CD14-positive monocyte (primary cell): ENCODE data around the gene MED6. TPM values are rescaled to one million over a fixed set of nuclear protein-coding genes. Genes with fewer than 3 reads are reported as not detected.

Experiments
- DNase-seq, 3 donors: peaks; one replicate each; pipeline ENCODE4 v3.0.0-alpha.2; 2011 to 2022
- H2AFZ ChIP-seq: 2 replicates; pipeline ENCODE4 v1.6.0; 2012; ENCODE audit warnings: mild to moderate bottlenecking, low read depth, low read length, inconsistent platforms; ENCODE audit not compliant: insufficient read depth, poor library complexity, severe bottlenecking
- H3K27ac ChIP-seq, 2 donors: 1 replicate in 1 of 2; 2 replicates in 1 of 2; pipeline ENCODE4 v1.5.1; 2012 to 2013; ENCODE audit warnings: low read length in 2 of 2, control low read depth in 1 of 2, inconsistent platforms in 1 of 2, low read depth in 1 of 2, mild to moderate bottlenecking in 1 of 2
- H3K27me3 ChIP-seq, 2 donors: one replicate each; pipeline versions ENCODE4 v1.6.0 to v1.6.1; 2011 to 2013; ENCODE audit warnings: low read length in 2 of 2; ENCODE audit not compliant: control insufficient read depth in 2 of 2, insufficient read depth in 2 of 2
- H3K36me3 ChIP-seq, 2 donors: replicated peaks in 1 of 2; 1 replicate in 1 of 2; 2 replicates in 1 of 2; pipeline versions ENCODE4 v1.5.1 to v1.6.1; 2012 to 2013; ENCODE audit warnings: low read length in 2 of 2, control low read depth in 1 of 2, inconsistent platforms in 1 of 2, mild to moderate bottlenecking in 1 of 2; ENCODE audit not compliant: insufficient read depth in 2 of 2, control insufficient read depth in 1 of 2
- H3K4me1 ChIP-seq, 2 donors: 1 replicate in 1 of 2; 2 replicates in 1 of 2; pipeline versions ENCODE4 v1.5.1 to v1.6.1; 2012 to 2013; ENCODE audit warnings: low read length in 2 of 2, control low read depth in 1 of 2, inconsistent platforms in 1 of 2, mild to moderate bottlenecking in 1 of 2, moderate library complexity in 1 of 2; ENCODE audit not compliant: insufficient read depth in 2 of 2, control insufficient read depth in 1 of 2
- H3K4me2 ChIP-seq: replicated peaks from 2 replicates; pipeline ENCODE3; 2012; ENCODE audit warnings: low read length, moderate library complexity, mild to moderate bottlenecking; ENCODE audit not compliant: poor library complexity, severe bottlenecking; ENCODE audit errors: extremely low read depth
- H3K4me3 ChIP-seq, 3 experiments: fragments of 200-600 bp in 1 of 3; sonication (generic) in 1 of 3; replicated peaks in 1 of 3; 1 replicate in 2 of 3; 2 replicates in 1 of 3; pipeline ENCODE4 v1.5.1; 2011 to 2013; ENCODE audit warnings: low read length in 3 of 3, mild to moderate bottlenecking in 3 of 3, control low read depth in 2 of 3, low read depth in 2 of 3, inconsistent platforms in 1 of 3, moderate library complexity in 1 of 3
- H3K79me2 ChIP-seq: 2 replicates; pipeline ENCODE4 v1.6.0; 2012; ENCODE audit warnings: mild to moderate bottlenecking, control low read depth, inconsistent platforms, low read length, moderate library complexity; ENCODE audit not compliant: insufficient read depth
- H3K9ac ChIP-seq: 2 replicates; pipeline ENCODE4 v1.6.0; 2017; ENCODE audit warnings: low read length, mild to moderate bottlenecking; ENCODE audit not compliant: insufficient read depth, poor library complexity, severe bottlenecking
- H3K9me3 ChIP-seq, 2 donors: replicated peaks in 1 of 2; 1 replicate in 1 of 2; 2 replicates in 1 of 2; pipeline versions ENCODE4 v1.5.1 to v1.6.1; 2012 to 2013; ENCODE audit warnings: low read length in 2 of 2, control low read depth in 1 of 2; ENCODE audit not compliant: control insufficient read depth in 1 of 2, insufficient read depth in 1 of 2
- H4K20me1 ChIP-seq: 2 replicates; pipeline ENCODE4 v1.6.0; 2012; ENCODE audit warnings: mild to moderate bottlenecking, low read length, control low read depth, moderate library complexity; ENCODE audit not compliant: insufficient read depth
- H3K27ac Mint-ChIP-seq, 7 donors: one replicate each; pipeline ENCODE4 v1.8.0; 2020; ENCODE audit warnings: mild to moderate bottlenecking in 7 of 7, mixed read lengths in 7 of 7, moderate library complexity in 6 of 7, inconsistent platforms in 2 of 7
- H3K27me3 Mint-ChIP-seq, 3 donors: one replicate each; pipeline ENCODE4 v1.8.0; 2021 to 2022; ENCODE audit warnings: low read depth in 3 of 3, mild to moderate bottlenecking in 3 of 3, mixed read lengths in 3 of 3, moderate library complexity in 3 of 3, inconsistent platforms in 1 of 3
- H3K36me3 Mint-ChIP-seq, 2 donors: one replicate each; pipeline ENCODE4 v1.8.0; 2020; ENCODE audit warnings: mixed read lengths in 2 of 2, inconsistent platforms in 1 of 2, mild to moderate bottlenecking in 1 of 2
- H3K4me1 Mint-ChIP-seq: one replicate; pipeline ENCODE4 v1.8.0; 2020; ENCODE audit warnings: mild to moderate bottlenecking, mixed read lengths
- H3K4me3 Mint-ChIP-seq, 2 donors: one replicate each; pipeline ENCODE4 v1.8.0; 2020; ENCODE audit warnings: mild to moderate bottlenecking in 2 of 2, mixed read lengths in 2 of 2, moderate library complexity in 1 of 2
- H3K9me3 Mint-ChIP-seq, 7 donors: one replicate each; pipeline ENCODE4 v1.8.0; 2020 to 2022; ENCODE audit warnings: mixed read lengths in 7 of 7, mild to moderate bottlenecking in 6 of 7, moderate library complexity in 6 of 7, inconsistent platforms in 2 of 7
- CTCF ChIP-seq: fragments of 200-600 bp; IDR thresholded peaks from one replicate; pipeline ENCODE4 v1.8.0; 2022; ENCODE audit warnings: antibody characterized with exemption, mild to moderate bottlenecking
- whole genome bisulfite sequencing: methylation state at CpG from one replicate; pipeline ENCODE4 v1.1.5; 2013; ENCODE audit warnings: missing lambda C conversion rate; ENCODE audit not compliant: insufficient coverage; 5-methylcytosine and 5-hydroxymethylcytosine counted together
- intact Hi-C, 2 donors: fragments of 100-400 bp; cut with micrococcal nuclease; formaldehyde crosslinking; loops; one replicate each; pipeline versions ENCODE4 v1.15.0 to v1.15.1; 2023
- polyA plus RNA-seq, 3 donors: library from polyadenylated mRNA; depleted of rRNA in 1 of 3; unstranded in 2 of 3; stranded (reverse) in 1 of 3; fragments of 300-500 nt in 2 of 3; fragments of >200 nt in 1 of 3; fragmentation: Illumina TruSeq in 2 of 3; gene quantifications; 1 replicate in 2 of 3; 2 replicates in 1 of 3; pipeline ENCODE4 v1.2.3, GENCODE V29; 2012 to 2021

The MED6 gene
- polyA plus RNA-seq, 3 donors: 11.9 to 22.3 (median 19.4) TPM

DNA sequence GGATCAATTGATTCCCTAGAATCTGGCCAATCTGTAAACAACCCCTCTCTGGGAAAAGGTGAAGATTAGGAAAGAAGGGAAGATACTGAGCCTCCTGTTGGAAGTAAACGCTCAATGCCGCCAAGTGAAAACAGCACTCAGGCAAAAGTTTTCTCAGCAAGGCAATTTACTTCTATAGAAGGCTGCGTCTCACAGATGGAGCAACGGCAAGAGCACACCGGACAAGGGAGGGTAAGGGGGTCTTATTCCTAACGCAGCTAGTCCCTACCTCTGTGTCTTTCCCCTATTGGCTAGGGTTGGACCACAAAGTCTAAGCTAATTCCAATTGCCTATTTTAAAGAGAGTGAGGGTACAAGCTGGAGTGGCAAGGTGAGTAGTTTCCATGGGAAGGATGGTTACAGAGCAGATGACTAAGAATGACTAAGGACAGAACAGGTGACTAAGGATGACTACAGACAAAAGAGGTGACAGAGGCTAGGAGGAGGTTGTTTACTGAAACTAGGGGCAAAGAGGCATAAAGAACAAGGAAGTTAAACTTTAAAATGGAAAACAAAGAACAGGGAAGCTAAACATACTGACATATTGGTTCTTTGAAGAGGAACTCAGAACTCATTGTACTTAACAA, 35.6 kb upstream of the MED6 start:
- no CpG with 5 or more reads among the region's 6 CpGs for WGBS
- intact Hi-C loops: no loop called here
- peaks cover 0 to 5% of the 10 kb centered on the region in 2 donors for H3K36me3 Mint-ChIP-seq
- peaks cover 14 to 22% (median 22%) of the 10 kb centered on the region in 3 donors for H3K27me3 Mint-ChIP-seq
- no peak overlapping the region for H3K4me3 Mint-ChIP-seq
- Histone ChIP-seq H3K27me3 (peaks cover 17 to 28% of the 10 kb centered on the region in 2 donors), H3K36me3 (no peaks in the 10 kb centered on the region), H3K9ac (no peak overlapping the region), H4K20me1 (no peaks in the 10 kb centered on the region), H3K79me2 (no peaks in the 10 kb centered on the region), H3K27ac (no peak overlapping the region), H3K4me2 (no peak overlapping the region), H3K9me3 (peaks cover 9% of the 10 kb centered on the region in 2 donors), H3K4me1 (peaks cover 7% of the 10 kb centered on the region in 2 donors), H2AFZ (no peak overlapping the region), H3K4me3 (no peak overlapping the region)
- H3K27ac Mint-ChIP-seq: peak overlapping the region in 1 of 7 donors; percentile 60
- DNase-seq: peak in 1 of 3 donors; percentile 26
- peaks cover 11% of the 10 kb centered on the region for H3K4me1 Mint-ChIP-seq
- TF ChIP-seq CTCF: no peak
- peaks cover 5 to 24% (median 16%) of the 10 kb centered on the region in 7 donors for H3K9me3 Mint-ChIP-seq

- WGBS: no CpG with 5 or more reads among the region's 3 CpGs
- Mint-ChIP-seq H3K4me1 (peaks cover 4% of the 10 kb centered on the region), H3K27ac (no peak overlapping the region), H3K27me3 (peaks cover 0 to 4% (median 0%) of the 10 kb centered on the region in 3 donors), H3K9me3 (peaks cover 8 to 36% (median 26%) of the 10 kb centered on the region in 7 donors), H3K36me3 (no peaks in the 10 kb centered on the region), H3K4me3 (no peak overlapping the region)
- Histone ChIP-seq H3K36me3 (no peaks in the 10 kb centered on the region), H3K9me3 (peaks cover 9% of the 10 kb centered on the region in 2 donors), H3K27ac (no peak overlapping the region), H4K20me1 (no peaks in the 10 kb centered on the region), H2AFZ (no peak overlapping the region), H3K27me3 (no peaks in the 10 kb centered on the region), H3K4me2 (no peak overlapping the region), H3K79me2 (no peaks in the 10 kb centered on the region), H3K4me1 (no peaks in the 10 kb centered on the region), H3K4me3 (no peak overlapping the region), H3K9ac (no peak overlapping the region)
- no peak for TF ChIP-seq CTCF
- intact Hi-C loops: no loop called here
- no peak for DNase-seq
These were observed 31.5 kb upstream of the MED6 start for GRCh38 chr14:70631948-70632347.
